Neural progenitor cell (in vitro differentiated cells): ENCODE results near the gene C1orf21. TPM values are rescaled to one million over a fixed set of nuclear protein-coding genes. Genes with fewer than 3 reads are reported as not detected.

Source experiments
- DNase-seq: peaks from one replicate; pipeline ENCODE4 v3.0.0-alpha.2; 2016; ENCODE audit warnings: low spot score
- H2AFZ ChIP-seq: fragments of 200-600 bp; sonication (generic); replicated peaks from 2 replicates; pipeline ENCODE4 v1.6.1; 2016; ENCODE audit warnings: antibody characterized with exemption
- H3F3A ChIP-seq: fragments of 200-600 bp; sonication (generic); 2 replicates; pipeline ENCODE4 v1.6.1; 2016; ENCODE audit warnings: antibody characterized with exemption, low read depth
- H3K27ac ChIP-seq: fragments of 200-600 bp; sonication (generic); 2 replicates; pipeline ENCODE4 v1.5.1; 2016; ENCODE audit warnings: mild to moderate bottlenecking
- H3K27me3 ChIP-seq: fragments of 200-600 bp; sonication (generic); 2 replicates; pipeline ENCODE4 v1.6.1; 2016; ENCODE audit warnings: mild to moderate bottlenecking, moderate library complexity
- H3K36me3 ChIP-seq: fragments of 200-600 bp; sonication (generic); 2 replicates; pipeline ENCODE4 v1.5.1; 2016
- H3K4me1 ChIP-seq: fragments of 200-600 bp; sonication (generic); 2 replicates; pipeline ENCODE4 v1.6.1; 2016; ENCODE audit warnings: mixed run types
- H3K4me2 ChIP-seq: fragments of 200-600 bp; sonication (generic); 2 replicates; pipeline ENCODE4 v1.6.1; 2016
- H3K4me3 ChIP-seq: fragments of 200-600 bp; sonication (generic); 2 replicates; pipeline ENCODE4 v1.5.1; 2016
- H3K79me2 ChIP-seq: fragments of 200-600 bp; sonication (generic); 2 replicates; pipeline ENCODE4 v1.6.1; 2016; ENCODE audit warnings: low read depth
- H3K9ac ChIP-seq: fragments of 200-600 bp; sonication (generic); 2 replicates; pipeline ENCODE4 v1.6.1; 2016
- H3K9me3 ChIP-seq: fragments of 200-600 bp; sonication (generic); 2 replicates; pipeline ENCODE4 v1.5.1; 2016; ENCODE audit warnings: low read depth
- H4K20me1 ChIP-seq: fragments of 200-600 bp; sonication (generic); 2 replicates; pipeline ENCODE4 v1.6.1; 2016; ENCODE audit warnings: low read depth
- H3K27ac Mint-ChIP-seq: 3 replicates; pipeline ENCODE4 v1.8.0; 2021; ENCODE audit warnings: mixed read lengths
- H3K27me3 Mint-ChIP-seq: 2 replicates; pipeline ENCODE4 v1.8.0; 2022; ENCODE audit warnings: low read depth, mild to moderate bottlenecking, inconsistent platforms, moderate library complexity, mixed read lengths; ENCODE audit not compliant: insufficient read depth
- H3K36me3 Mint-ChIP-seq: 3 replicates; pipeline ENCODE4 v1.8.0; 2021; ENCODE audit warnings: mixed read lengths
- H3K4me1 Mint-ChIP-seq: 3 replicates; pipeline ENCODE4 v1.8.0; 2021; ENCODE audit warnings: mixed read lengths
- H3K4me3 Mint-ChIP-seq: 3 replicates; pipeline ENCODE4 v1.8.0; 2021; ENCODE audit warnings: mild to moderate bottlenecking, moderate library complexity, mixed read lengths
- H3K9me3 Mint-ChIP-seq: 3 replicates; pipeline ENCODE4 v1.8.0; 2020; ENCODE audit warnings: mixed read lengths
- EZH2 ChIP-seq: fragments of 200-600 bp; sonication (generic); IDR thresholded peaks from 2 replicates; pipeline ENCODE4 v1.6.1; 2017; ENCODE audit warnings: antibody characterized with exemption, mild to moderate bottlenecking, moderate library complexity
- EZH2phosphoT487 ChIP-seq: fragments of 200-600 bp; sonication (generic); IDR thresholded peaks from 2 replicates; pipeline ENCODE4 v1.6.1; 2017; ENCODE audit warnings: antibody characterized with exemption
- total RNA-seq: library from RNA; depleted of rRNA; stranded (reverse); fragments of >200 nt; gene quantifications from 2 replicates; pipeline ENCODE4 v1.2.3, GENCODE V29; 2015; ENCODE audit warnings: low replicate concordance
- TF ChIP-seq, protein P1 (sequence below): fragments of 200-600 bp; sonication (generic); IDR thresholded peaks from 2 replicates; pipeline ENCODE4 v1.5.1; 2017; ENCODE audit warnings: antibody characterized with exemption, mild to moderate bottlenecking

C1orf21 gene
- total RNA-seq, 1 donor from 2014 or later = 117 TPM

DNA sequence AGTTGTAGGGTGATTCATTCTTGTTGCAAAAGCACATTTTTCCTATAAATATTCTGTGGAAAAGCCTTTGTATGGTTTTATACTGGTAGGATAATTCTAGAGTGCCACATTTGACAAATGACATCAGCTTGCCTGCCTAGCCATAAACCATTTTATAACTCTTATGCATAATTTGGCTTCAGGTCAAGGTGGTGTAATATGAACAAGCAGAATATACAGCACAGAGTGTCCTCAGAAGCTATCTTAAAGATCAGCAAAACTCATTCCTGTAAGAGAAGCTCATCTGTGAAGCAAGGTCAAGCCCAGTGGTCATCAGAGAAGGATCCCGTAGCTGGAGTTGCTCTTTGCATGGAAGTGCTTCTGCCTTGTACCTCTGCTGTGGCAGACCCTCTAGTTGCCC is 24.0 kb upstream of the C1orf21 start:
- no peak for TF ChIP-seq EZH2phosphoT487
- TF ChIP-seq, protein P1, sequence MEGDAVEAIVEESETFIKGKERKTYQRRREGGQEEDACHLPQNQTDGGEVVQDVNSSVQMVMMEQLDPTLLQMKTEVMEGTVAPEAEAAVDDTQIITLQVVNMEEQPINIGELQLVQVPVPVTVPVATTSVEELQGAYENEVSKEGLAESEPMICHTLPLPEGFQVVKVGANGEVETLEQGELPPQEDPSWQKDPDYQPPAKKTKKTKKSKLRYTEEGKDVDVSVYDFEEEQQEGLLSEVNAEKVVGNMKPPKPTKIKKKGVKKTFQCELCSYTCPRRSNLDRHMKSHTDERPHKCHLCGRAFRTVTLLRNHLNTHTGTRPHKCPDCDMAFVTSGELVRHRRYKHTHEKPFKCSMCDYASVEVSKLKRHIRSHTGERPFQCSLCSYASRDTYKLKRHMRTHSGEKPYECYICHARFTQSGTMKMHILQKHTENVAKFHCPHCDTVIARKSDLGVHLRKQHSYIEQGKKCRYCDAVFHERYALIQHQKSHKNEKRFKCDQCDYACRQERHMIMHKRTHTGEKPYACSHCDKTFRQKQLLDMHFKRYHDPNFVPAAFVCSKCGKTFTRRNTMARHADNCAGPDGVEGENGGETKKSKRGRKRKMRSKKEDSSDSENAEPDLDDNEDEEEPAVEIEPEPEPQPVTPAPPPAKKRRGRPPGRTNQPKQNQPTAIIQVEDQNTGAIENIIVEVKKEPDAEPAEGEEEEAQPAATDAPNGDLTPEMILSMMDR = no peak
- Histone ChIP-seq H2AFZ (no peak overlapping the region), H3K4me3 (no peak overlapping the region), H3K27ac (no peak overlapping the region), H3K4me1 (no peaks in the 10 kb centered on the region), H3K4me2 (no peak overlapping the region), H3F3A (no peaks in the 10 kb centered on the region), H3K79me2 (no peaks in the 10 kb centered on the region), H4K20me1 (no peaks in the 10 kb centered on the region), H3K9me3 (no peaks in the 10 kb centered on the region), H3K9ac (no peak overlapping the region), H3K36me3 (no peaks in the 10 kb centered on the region), H3K27me3 (no peaks in the 10 kb centered on the region)
- Mint-ChIP-seq H3K4me1 (peaks cover 10% of the 10 kb centered on the region), H3K4me3 (no peak overlapping the region), H3K9me3 (no peaks in the 10 kb centered on the region), H3K27me3 (peaks cover 3% of the 10 kb centered on the region), H3K27ac (no peak overlapping the region), H3K36me3 (no peaks in the 10 kb centered on the region)
- DNase-seq = no peak

- no peak for DNase-seq
- H3K4me2 ChIP-seq = no peak overlapping the region
- no peak overlapping the region for H3K27ac Mint-ChIP-seq
- H3K4me1 Mint-ChIP-seq = peaks cover 6% of the 10 kb centered on the region
- H3K4me3 ChIP-seq = no peak overlapping the region
- TF ChIP-seq, protein P1 = no peak
- TF ChIP-seq EZH2phosphoT487 (no peak), EZH2 (no peak)
- H3F3A ChIP-seq = no peaks in the 10 kb centered on the region
- H3K4me1 ChIP-seq = no peaks in the 10 kb centered on the region
- H3K36me3 Mint-ChIP-seq = no peaks in the 10 kb centered on the region
- no peaks in the 10 kb centered on the region for H3K9me3 Mint-ChIP-seq
- H3K79me2 ChIP-seq = no peaks in the 10 kb centered on the region
- H3K27me3 ChIP-seq = no peaks in the 10 kb centered on the region
- no peak overlapping the region for H3K9ac ChIP-seq
- no peaks in the 10 kb centered on the region for H4K20me1 ChIP-seq
- H3K27ac ChIP-seq = no peak overlapping the region
- no peaks in the 10 kb centered on the region for H3K36me3 ChIP-seq
- H2AFZ ChIP-seq = no peak overlapping the region
- no peaks in the 10 kb centered on the region for H3K9me3 ChIP-seq
- no peak overlapping the region for H3K4me3 Mint-ChIP-seq
- H3K27me3 Mint-ChIP-seq = peaks cover 6% of the 10 kb centered on the region
Measured at GRCh38 chr1:184365699-184366098, 21.1 kb upstream of the C1orf21 start.

GRCh38 chr1:184366997-184367396 is 19.8 kb upstream of the C1orf21 start:
- no peak overlapping the region for H3K27ac ChIP-seq
- peaks cover 6% of the 10 kb centered on the region for H3K4me1 Mint-ChIP-seq
- no peaks in the 10 kb centered on the region for H3K9me3 ChIP-seq
- H3K36me3 ChIP-seq = no peaks in the 10 kb centered on the region
- no peaks in the 10 kb centered on the region for H3K4me1 ChIP-seq
- H3K9ac ChIP-seq = no peak overlapping the region
- H3K4me3 ChIP-seq = no peak overlapping the region
- peaks cover 6% of the 10 kb centered on the region for H3K27me3 Mint-ChIP-seq
- TF ChIP-seq EZH2phosphoT487 (no peak), EZH2 (no peak)
- TF ChIP-seq, protein P1 = no peak
- H3K4me2 ChIP-seq = no peak overlapping the region
- H3K36me3 Mint-ChIP-seq = no peaks in the 10 kb centered on the region
- H3F3A ChIP-seq = no peaks in the 10 kb centered on the region
- no peak overlapping the region for H2AFZ ChIP-seq
- H3K79me2 ChIP-seq = no peaks in the 10 kb centered on the region
- DNase-seq = no peak
- no peak overlapping the region for H3K27ac Mint-ChIP-seq
- no peaks in the 10 kb centered on the region for H3K9me3 Mint-ChIP-seq
- no peaks in the 10 kb centered on the region for H4K20me1 ChIP-seq
- H3K27me3 ChIP-seq = no peaks in the 10 kb centered on the region
- H3K4me3 Mint-ChIP-seq = no peak overlapping the region
